Measurements from ENCODE around the gene PYGB.

The PYGB gene

DNA sequence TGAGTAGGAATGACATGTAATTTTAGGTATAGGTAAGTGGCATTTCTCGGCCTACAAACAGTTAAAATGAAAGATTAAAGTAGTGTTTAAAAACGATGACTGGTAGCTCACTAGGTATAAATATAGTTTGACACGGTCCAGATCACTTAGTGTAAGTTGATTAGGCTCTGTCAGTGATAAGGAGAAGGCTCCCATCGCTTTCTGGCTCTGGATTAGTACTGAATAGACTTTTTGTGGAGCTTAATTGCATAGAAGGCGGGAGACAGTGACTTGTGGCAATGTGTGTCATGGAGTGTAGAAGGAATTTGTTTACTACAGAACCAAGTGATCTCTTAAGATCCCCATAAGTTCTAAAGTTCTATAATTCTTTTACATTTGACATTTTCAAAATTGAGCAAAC is 6.7 kb downstream of the PYGB start:
- no peak for TF ChIP-seq TAF1 (IDR thresholded peaks at IDR 0.05; ENCODE audit: borderline replicate concordance, insufficient read depth, low read length)
- TF ChIP-seq SIN3A (IDR thresholded peaks at IDR 0.05; ENCODE audit: borderline replicate concordance, insufficient read depth, low read length) = no peak
- no peak for TF ChIP-seq FOXP2 (optimal IDR thresholded peaks at IDR 0.05; ENCODE audit: borderline replicate concordance, extremely low read depth, extremely low read length, insufficient read depth)
- no peak for TF ChIP-seq POLR2AphosphoS5 (IDR thresholded peaks at IDR 0.05; ENCODE audit: low read depth, low read length)
- TF ChIP-seq, protein P1, sequence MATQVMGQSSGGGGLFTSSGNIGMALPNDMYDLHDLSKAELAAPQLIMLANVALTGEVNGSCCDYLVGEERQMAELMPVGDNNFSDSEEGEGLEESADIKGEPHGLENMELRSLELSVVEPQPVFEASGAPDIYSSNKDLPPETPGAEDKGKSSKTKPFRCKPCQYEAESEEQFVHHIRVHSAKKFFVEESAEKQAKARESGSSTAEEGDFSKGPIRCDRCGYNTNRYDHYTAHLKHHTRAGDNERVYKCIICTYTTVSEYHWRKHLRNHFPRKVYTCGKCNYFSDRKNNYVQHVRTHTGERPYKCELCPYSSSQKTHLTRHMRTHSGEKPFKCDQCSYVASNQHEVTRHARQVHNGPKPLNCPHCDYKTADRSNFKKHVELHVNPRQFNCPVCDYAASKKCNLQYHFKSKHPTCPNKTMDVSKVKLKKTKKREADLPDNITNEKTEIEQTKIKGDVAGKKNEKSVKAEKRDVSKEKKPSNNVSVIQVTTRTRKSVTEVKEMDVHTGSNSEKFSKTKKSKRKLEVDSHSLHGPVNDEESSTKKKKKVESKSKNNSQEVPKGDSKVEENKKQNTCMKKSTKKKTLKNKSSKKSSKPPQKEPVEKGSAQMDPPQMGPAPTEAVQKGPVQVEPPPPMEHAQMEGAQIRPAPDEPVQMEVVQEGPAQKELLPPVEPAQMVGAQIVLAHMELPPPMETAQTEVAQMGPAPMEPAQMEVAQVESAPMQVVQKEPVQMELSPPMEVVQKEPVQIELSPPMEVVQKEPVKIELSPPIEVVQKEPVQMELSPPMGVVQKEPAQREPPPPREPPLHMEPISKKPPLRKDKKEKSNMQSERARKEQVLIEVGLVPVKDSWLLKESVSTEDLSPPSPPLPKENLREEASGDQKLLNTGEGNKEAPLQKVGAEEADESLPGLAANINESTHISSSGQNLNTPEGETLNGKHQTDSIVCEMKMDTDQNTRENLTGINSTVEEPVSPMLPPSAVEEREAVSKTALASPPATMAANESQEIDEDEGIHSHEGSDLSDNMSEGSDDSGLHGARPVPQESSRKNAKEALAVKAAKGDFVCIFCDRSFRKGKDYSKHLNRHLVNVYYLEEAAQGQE (IDR thresholded peaks at IDR 0.05; ENCODE audit: insufficient read depth in 1 of 2, low read depth in 2 of 2, low read length in 2 of 2) = no peak

DNA sequence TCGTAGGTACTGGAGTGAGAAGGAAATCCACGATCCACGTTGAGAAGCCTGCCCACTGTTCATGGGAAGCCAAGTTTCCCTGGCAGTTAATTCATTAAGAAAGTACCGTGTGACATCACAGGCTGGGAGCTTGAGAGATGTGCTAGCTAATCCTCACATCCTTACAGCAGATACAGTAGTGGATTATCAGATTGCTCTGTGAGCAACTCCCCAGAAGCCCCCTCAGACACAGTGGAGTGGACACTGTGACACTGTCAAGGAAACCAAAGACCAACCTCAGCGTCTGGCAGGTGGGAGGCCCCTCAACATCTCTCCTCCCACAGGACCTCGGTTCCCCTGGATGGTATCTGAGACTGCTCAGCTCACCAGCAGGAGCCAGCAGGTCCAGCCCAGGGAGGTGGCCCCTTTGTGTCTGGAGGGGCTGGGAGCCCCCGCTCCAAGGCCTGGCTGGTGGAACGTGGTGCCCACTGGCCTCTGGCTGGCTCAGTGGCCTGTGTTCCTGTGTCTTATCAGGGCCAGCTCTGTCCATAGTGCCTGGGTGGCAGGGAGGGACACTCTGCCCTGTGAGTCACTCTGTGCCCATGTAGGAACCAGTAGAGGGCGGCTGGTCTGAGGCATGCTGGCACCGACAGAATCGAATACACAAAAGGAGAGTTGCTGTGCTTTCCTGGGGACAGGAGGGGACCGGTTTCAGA is 7.2 kb downstream of the PYGB start:
- TF ChIP-seq SIN3A (IDR thresholded peaks at IDR 0.05; ENCODE audit: borderline replicate concordance, insufficient read depth, low read length) (no peak), POLR2AphosphoS5 (IDR thresholded peaks at IDR 0.05; ENCODE audit: low read depth, low read length) (no peak), TAF1 (IDR thresholded peaks at IDR 0.05; ENCODE audit: borderline replicate concordance, insufficient read depth, low read length) (no peak), FOXP2 (optimal IDR thresholded peaks at IDR 0.05; ENCODE audit: borderline replicate concordance, extremely low read depth, extremely low read length, insufficient read depth) (no peak)
- TF ChIP-seq, protein P1 (IDR thresholded peaks at IDR 0.05; ENCODE audit: insufficient read depth in 1 of 2, low read depth in 2 of 2, low read length in 2 of 2) = no peak

DNA sequence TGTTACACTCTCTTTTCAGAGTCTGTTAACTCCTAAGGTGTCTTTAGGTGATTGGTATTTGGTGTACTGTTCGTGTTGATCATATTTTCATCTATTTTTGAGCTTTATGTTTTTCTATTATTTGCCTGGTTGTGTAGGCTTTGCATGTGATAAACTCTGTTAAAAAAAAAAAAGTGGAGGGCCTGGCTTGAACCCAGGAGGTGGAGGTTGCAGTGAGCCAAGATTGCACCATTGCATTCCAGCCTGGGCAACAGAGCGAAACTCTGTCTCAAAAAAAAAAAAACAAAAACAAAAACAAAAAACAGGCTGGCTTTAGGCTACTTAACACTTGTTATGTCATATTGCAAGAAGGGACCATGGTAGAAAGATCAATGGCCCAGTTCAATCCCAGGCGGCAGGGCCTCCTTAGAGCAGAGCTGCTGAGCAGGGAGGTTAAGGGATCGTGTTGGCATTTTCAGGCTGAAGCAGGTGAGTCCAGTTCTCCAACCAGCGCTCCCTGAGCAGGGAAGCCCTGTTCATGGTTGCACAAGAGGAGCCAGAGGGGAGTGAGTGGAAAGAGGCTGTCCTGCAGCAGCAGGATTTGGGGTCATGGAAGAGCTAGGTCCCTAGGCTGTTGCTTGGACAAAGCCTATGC is 8.5 kb downstream of the PYGB start:
- no peak for TF ChIP-seq POLR2AphosphoS5 (IDR thresholded peaks at IDR 0.05; ENCODE audit: low read depth, low read length)
- TF ChIP-seq FOXP2 (optimal IDR thresholded peaks at IDR 0.05; ENCODE audit: borderline replicate concordance, extremely low read depth, extremely low read length, insufficient read depth) = no peak
- TF ChIP-seq SIN3A (IDR thresholded peaks at IDR 0.05; ENCODE audit: borderline replicate concordance, insufficient read depth, low read length) = no peak
- TF ChIP-seq, protein P1 (IDR thresholded peaks at IDR 0.05; ENCODE audit: insufficient read depth in 1 of 2, low read depth in 2 of 2, low read length in 2 of 2) = no peak
- no peak for TF ChIP-seq TAF1 (IDR thresholded peaks at IDR 0.05; ENCODE audit: borderline replicate concordance, insufficient read depth, low read length)

DNA sequence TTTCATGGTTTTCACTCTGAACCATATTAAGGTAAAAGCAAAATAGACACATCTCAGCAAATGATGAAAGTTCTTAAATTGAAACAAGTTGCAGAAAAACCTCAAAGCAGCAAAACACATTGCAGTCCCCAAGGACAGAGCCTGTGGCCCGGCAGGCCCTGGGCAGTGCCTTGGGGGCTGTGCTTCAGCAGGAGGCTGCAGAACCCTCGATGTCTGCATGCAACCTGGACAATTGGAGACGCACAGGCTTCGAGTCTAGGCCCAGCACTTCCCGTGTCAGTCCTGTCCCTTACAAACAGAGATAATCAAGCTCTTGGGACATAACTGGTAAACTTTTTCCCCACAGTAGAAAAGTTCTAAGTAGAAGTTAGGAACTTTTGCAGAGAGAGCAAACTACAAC is 9.2 kb downstream of the PYGB start:
- no peak for TF ChIP-seq TAF1 (IDR thresholded peaks at IDR 0.05; ENCODE audit: borderline replicate concordance, insufficient read depth, low read length)
- TF ChIP-seq POLR2AphosphoS5 (IDR thresholded peaks at IDR 0.05; ENCODE audit: low read depth, low read length) = no peak
- TF ChIP-seq, protein P1 (IDR thresholded peaks at IDR 0.05; ENCODE audit: insufficient read depth in 1 of 2, low read depth in 2 of 2, low read length in 2 of 2) = no peak
- TF ChIP-seq SIN3A (IDR thresholded peaks at IDR 0.05; ENCODE audit: borderline replicate concordance, insufficient read depth, low read length) = no peak
- no peak for TF ChIP-seq FOXP2 (optimal IDR thresholded peaks at IDR 0.05; ENCODE audit: borderline replicate concordance, extremely low read depth, extremely low read length, insufficient read depth)

All from PFSK-1 (cell line).